DOHH2 (cell line): ENCODE data around the gene TNFAIP2.

ENCODE experiments used
- H3F3A ChIP-seq: fragments of 200-600 bp; sonication (generic), shearing (Covaris generic); 2 replicates; pipeline ENCODE4 v1.6.0; 2016; ENCODE audit warnings: antibody characterized with exemption, mild to moderate bottlenecking; ENCODE audit not compliant: control insufficient read depth, insufficient read depth
- H3K27ac ChIP-seq: fragments of 200-600 bp; sonication (generic); 2 replicates; pipeline ENCODE4 v1.5.1; 2014; ENCODE audit warnings: low read depth, mild to moderate bottlenecking, low read length, moderate library complexity
- H3K27me3 ChIP-seq: fragments of 200-600 bp; sonication (generic); 2 replicates; pipeline ENCODE4 v1.6.1; 2014; ENCODE audit warnings: mild to moderate bottlenecking, low read length, mixed read lengths; ENCODE audit not compliant: control insufficient read depth
- H3K36me3 ChIP-seq: fragments of 200-600 bp; sonication (generic); 2 replicates; pipeline ENCODE4 v1.6.1; 2014; ENCODE audit warnings: mild to moderate bottlenecking, low read length, moderate library complexity, mixed read lengths; ENCODE audit not compliant: control insufficient read depth
- H3K4me1 ChIP-seq: fragments of 200-600 bp; sonication (generic); 2 replicates; pipeline ENCODE4 v1.6.1; 2014; ENCODE audit warnings: mild to moderate bottlenecking, low read length, mixed read lengths; ENCODE audit not compliant: control insufficient read depth
- H3K4me2 ChIP-seq: fragments of 200-600 bp; sonication (generic); 2 replicates; pipeline ENCODE4 v1.6.0; 2014; ENCODE audit warnings: mild to moderate bottlenecking, low read length, moderate library complexity
- H3K4me3 ChIP-seq: fragments of 200-600 bp; sonication (generic); 2 replicates; pipeline ENCODE4 v1.5.1; 2014; ENCODE audit warnings: mild to moderate bottlenecking, low read length, mixed read lengths
- H3K79me2 ChIP-seq: fragments of 200-600 bp; sonication (generic); 2 replicates; pipeline ENCODE4 v1.6.1; 2014; ENCODE audit warnings: mild to moderate bottlenecking, low read length, mixed read lengths; ENCODE audit not compliant: control insufficient read depth
- H3K9me2 ChIP-seq: fragments of 200-600 bp; sonication (generic); replicated peaks from 2 replicates; pipeline ENCODE4 v1.6.1; 2014; ENCODE audit warnings: mild to moderate bottlenecking, low read length, mixed read lengths; ENCODE audit not compliant: control insufficient read depth
- H3K9me3 ChIP-seq: fragments of 200-600 bp; sonication (generic); 2 replicates; pipeline ENCODE4 v1.6.1; 2014; ENCODE audit warnings: antibody characterized with exemption, low read length, mixed read lengths; ENCODE audit not compliant: control insufficient read depth, insufficient read depth
- H4K20me1 ChIP-seq: fragments of 200-600 bp; sonication (generic); 2 replicates; pipeline ENCODE4 v1.6.0; 2014; ENCODE audit warnings: low read depth, mild to moderate bottlenecking, antibody characterized with exemption, low read length, moderate library complexity; ENCODE audit not compliant: control insufficient read depth, insufficient read depth
- EZH2phosphoT487 ChIP-seq: fragments of 200-600 bp; sonication (generic); IDR thresholded peaks from 2 replicates; pipeline ENCODE4 v1.6.1; 2017; ENCODE audit warnings: borderline replicate concordance, mild to moderate bottlenecking, antibody characterized with exemption, low read length, moderate library complexity, mixed read lengths
- TF ChIP-seq, protein P1 (sequence below): fragments of 200-600 bp; sonication (generic); IDR thresholded peaks from one replicate; pipeline ENCODE4 v1.5.1; 2014; ENCODE audit warnings: antibody characterized with exemption, mild to moderate bottlenecking, low read depth, low read length; ENCODE audit not compliant: poor library complexity, severe bottlenecking

TNFAIP2 gene

DNA sequence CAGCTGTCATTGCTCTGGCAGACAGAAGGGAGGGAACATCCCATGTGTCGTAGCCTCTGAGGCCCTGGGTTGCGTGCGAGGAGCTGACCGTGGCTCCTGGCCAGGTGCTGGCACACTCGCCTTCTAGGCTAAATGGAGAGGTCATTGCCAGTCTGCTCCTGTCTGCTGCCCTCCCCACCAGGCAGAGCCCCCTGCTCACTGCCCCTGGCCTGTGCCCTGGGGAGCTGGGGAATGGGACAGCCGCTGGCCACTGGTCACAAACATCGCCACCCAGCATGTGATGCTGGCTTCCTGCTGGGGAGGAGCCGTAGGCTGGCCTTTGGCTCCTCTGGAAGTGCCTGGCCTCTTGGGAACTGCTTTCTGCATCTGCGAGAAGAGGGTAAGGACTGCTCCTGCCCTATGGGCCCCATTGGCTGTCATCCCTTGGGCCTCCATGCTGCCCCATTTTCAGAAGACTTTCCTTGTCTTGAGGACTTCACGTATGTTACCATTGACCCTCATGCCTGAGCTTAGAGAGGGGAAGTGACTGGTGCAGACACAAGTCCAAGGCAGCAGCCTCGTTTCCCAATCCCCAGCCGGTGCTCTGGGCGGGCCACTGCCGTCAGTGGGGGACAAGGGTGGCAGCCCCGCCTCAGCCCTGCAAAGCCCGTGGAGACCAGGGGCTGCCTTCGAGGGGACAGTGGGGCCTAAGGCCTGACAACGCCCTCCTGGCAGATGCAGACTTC lies 2.0 kb upstream of the TNFAIP2 start:
- Histone ChIP-seq H3K36me3 (no peaks in the 10 kb centered on the region), H3K4me3 (no peak overlapping the region), H3F3A (peaks cover 27% of the 10 kb centered on the region), H3K27me3 (peaks cover 7% of the 10 kb centered on the region), H3K4me1 (peaks cover 72% of the 10 kb centered on the region), H3K79me2 (peaks cover 5% of the 10 kb centered on the region; the same call in 1 of the 2 replicates), H3K9me2 (no peaks in the 10 kb centered on the region), H4K20me1 (0 out of 2 replicates have a peak, but pooled peaks cover 4% of the 10 kb centered on the region), H3K9me3 (no peaks in the 10 kb centered on the region), H3K4me2 (peak overlapping the region; percentile 98), H3K27ac (peak overlapping the region; percentile 67)
- no peak for TF ChIP-seq EZH2phosphoT487
- TF ChIP-seq, protein P1, sequence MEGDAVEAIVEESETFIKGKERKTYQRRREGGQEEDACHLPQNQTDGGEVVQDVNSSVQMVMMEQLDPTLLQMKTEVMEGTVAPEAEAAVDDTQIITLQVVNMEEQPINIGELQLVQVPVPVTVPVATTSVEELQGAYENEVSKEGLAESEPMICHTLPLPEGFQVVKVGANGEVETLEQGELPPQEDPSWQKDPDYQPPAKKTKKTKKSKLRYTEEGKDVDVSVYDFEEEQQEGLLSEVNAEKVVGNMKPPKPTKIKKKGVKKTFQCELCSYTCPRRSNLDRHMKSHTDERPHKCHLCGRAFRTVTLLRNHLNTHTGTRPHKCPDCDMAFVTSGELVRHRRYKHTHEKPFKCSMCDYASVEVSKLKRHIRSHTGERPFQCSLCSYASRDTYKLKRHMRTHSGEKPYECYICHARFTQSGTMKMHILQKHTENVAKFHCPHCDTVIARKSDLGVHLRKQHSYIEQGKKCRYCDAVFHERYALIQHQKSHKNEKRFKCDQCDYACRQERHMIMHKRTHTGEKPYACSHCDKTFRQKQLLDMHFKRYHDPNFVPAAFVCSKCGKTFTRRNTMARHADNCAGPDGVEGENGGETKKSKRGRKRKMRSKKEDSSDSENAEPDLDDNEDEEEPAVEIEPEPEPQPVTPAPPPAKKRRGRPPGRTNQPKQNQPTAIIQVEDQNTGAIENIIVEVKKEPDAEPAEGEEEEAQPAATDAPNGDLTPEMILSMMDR, result no peak

DNA sequence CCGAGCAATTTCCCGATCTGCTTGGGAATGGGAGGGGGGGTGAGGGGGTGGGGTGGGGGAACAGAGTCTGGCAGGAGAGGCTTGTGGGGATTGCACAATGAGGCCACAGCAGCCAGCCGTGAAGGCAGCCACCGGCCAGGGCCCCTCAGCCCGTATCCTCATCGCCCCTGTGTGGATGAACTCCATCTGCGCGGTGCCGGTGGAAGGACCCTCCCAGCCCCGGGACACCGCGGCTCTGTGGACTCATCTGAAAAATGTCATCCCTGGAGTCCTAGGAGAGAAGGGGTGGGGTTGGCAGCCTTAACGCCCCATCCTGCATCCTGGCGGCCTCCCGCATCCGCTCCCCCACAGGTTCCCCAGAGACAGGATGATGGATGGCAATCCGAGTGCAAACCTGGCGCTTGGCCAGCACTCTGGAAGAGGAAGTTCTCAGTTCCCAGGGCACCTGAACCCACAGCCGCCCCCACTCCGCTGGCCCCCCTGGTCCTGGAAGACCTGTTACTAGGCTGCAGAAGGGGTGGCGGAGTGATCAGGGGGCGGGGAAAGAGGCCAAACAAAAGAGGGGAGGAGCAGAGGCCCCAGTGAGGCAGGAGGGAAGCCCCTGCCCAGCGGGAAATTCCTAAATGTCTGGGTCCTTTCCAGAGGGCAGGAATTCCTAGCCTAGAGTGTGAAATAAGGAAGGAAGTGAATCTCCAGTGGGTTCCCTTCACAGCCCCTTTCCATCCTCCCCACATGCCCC lies 1.2 kb upstream of the TNFAIP2 start:
- H3K27me3 ChIP-seq, result peaks cover 7% of the 10 kb centered on the region
- H3K4me3 ChIP-seq, result peak overlapping the region; percentile 67
- peaks cover 27% of the 10 kb centered on the region for H3F3A ChIP-seq
- H4K20me1 ChIP-seq, result 0 out of 2 replicates have a peak, but pooled peaks cover 4% of the 10 kb centered on the region
- peak overlapping the region; percentile 67 for H3K27ac ChIP-seq
- peak overlapping the region; percentile 98 for H3K4me2 ChIP-seq
- H3K79me2 ChIP-seq, result peaks cover 5% of the 10 kb centered on the region; the same call in 1 of the 2 replicates
- no peaks in the 10 kb centered on the region for H3K36me3 ChIP-seq
- H3K4me1 ChIP-seq, result peaks cover 72% of the 10 kb centered on the region
- H3K9me2 ChIP-seq, result no peaks in the 10 kb centered on the region
- no peak for TF ChIP-seq EZH2phosphoT487
- TF ChIP-seq, protein P1, result no peak
- no peaks in the 10 kb centered on the region for H3K9me3 ChIP-seq

DNA sequence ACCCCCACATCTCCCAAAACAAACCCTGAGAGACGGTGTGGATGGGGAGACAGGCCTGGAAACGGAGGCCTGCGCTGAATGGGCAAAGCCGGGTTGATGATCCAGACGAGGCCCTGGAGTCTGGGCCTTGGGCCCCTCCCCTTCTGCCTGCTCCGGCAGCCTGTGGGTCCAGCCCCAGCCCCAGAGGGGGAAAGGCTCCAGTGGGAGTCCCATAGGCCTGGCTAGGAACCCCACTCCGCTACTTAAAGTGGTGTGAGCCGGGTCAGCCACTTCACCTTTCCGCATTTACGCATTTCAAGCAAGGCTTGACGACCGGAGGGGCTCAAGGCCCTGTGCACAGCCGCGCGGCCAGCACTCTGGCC lies 695 bp upstream of the TNFAIP2 start:
- peaks cover 71% of the 10 kb centered on the region for H3K4me1 ChIP-seq
- H4K20me1 ChIP-seq, result 0 out of 2 replicates have a peak, but pooled peaks cover 4% of the 10 kb centered on the region
- no peak for TF ChIP-seq EZH2phosphoT487
- TF ChIP-seq, protein P1, result no peak
- H3K9me2 ChIP-seq, result no peaks in the 10 kb centered on the region
- no peaks in the 10 kb centered on the region for H3K36me3 ChIP-seq
- peaks cover 5% of the 10 kb centered on the region; the same call in 1 of the 2 replicates for H3K79me2 ChIP-seq
- peak overlapping the region; percentile 98 for H3K4me2 ChIP-seq
- peak overlapping the region; percentile 67 for H3K4me3 ChIP-seq
- H3K27me3 ChIP-seq, result peaks cover 7% of the 10 kb centered on the region
- peaks cover 27% of the 10 kb centered on the region for H3F3A ChIP-seq
- H3K9me3 ChIP-seq, result no peaks in the 10 kb centered on the region
- H3K27ac ChIP-seq, result peak overlapping the region; percentile 67
